H1 (cell line): ENCODE data around the gene SHROOM2. TPM values are rescaled to one million over a fixed set of nuclear protein-coding genes. Genes with fewer than 3 reads are reported as not detected.

Experiments
- CTCF ChIA-PET: fragments of 300-600 bp; sonication (Branson Sonifier 250); formaldehyde crosslinking; loops from one replicate; lab custom pipeline; 2021; ENCODE audit not compliant: partially characterized antibody; lab: Charles Lee
- POLR2A ChIA-PET: fragments of 300-600 bp; sonication (Branson Sonifier 250); formaldehyde crosslinking; loops from one replicate; lab custom pipeline; 2021; ENCODE audit warnings: inconsistent platforms; ENCODE audit not compliant: partially characterized antibody; lab: Charles Lee
- DNase-seq, 2 experiments: peaks; one replicate each; pipeline versions ENCODE4 v3.0.0 to v3.0.0-alpha.2; 2010 to 2022; ENCODE audit warnings: low spot score in 2 of 2, low read depth in 1 of 2, mixed read lengths in 1 of 2
- FAIRE-seq: peaks from 2 replicates; lab custom pipeline; 2011; peaks lifted over from hg19 to GRCh38; lab: Jason Lieb, UNC
- H2AFZ ChIP-seq: 2 replicates; pipeline ENCODE4 v1.8.1; 2012; ENCODE audit warnings: low read length, inconsistent platforms
- H2AK5ac ChIP-seq: 2 replicates; pipeline ENCODE4 v1.6.1; 2013; ENCODE audit warnings: low read depth, low read length
- H2BK120ac ChIP-seq: replicated peaks from 2 replicates; pipeline ENCODE3; 2013; ENCODE audit warnings: low read depth, low read length, inconsistent platforms
- H2BK12ac ChIP-seq: 2 replicates; pipeline ENCODE4 v1.6.1; 2013; ENCODE audit warnings: low read depth, low read length
- H2BK15ac ChIP-seq: 2 replicates; pipeline ENCODE4 v1.6.1; 2013; ENCODE audit warnings: low read length
- H2BK20ac ChIP-seq: 2 replicates; pipeline ENCODE4 v1.6.1; 2013; ENCODE audit warnings: low read length
- H2BK5ac ChIP-seq: 2 replicates; pipeline ENCODE4 v1.6.1; 2013; ENCODE audit warnings: low read depth, low read length
- H3K14ac ChIP-seq: 2 replicates; pipeline ENCODE4 v1.6.1; 2013; ENCODE audit warnings: inconsistent platforms; ENCODE audit not compliant: insufficient read length
- H3K18ac ChIP-seq: 2 replicates; pipeline ENCODE4 v1.6.1; 2013; ENCODE audit warnings: low read length; ENCODE audit errors: extremely low read depth
- H3K23ac ChIP-seq: 2 replicates; pipeline ENCODE4 v1.6.1; 2013; ENCODE audit warnings: inconsistent platforms; ENCODE audit not compliant: insufficient read length
- H3K23me2 ChIP-seq: 2 replicates; pipeline ENCODE4 v1.6.1; 2013; ENCODE audit warnings: low read depth, low read length
- H3K27ac ChIP-seq: 2 replicates; pipeline ENCODE4 v1.6.1; 2011; ENCODE audit warnings: low read depth, low read length, inconsistent platforms
- H3K27me3 ChIP-seq, 4 experiments: replicated peaks in 1 of 4; 1 replicate in 1 of 4; 2 replicates in 3 of 4; pipeline versions ENCODE4 v1.6.1 to v1.8.1; 2011 to 2013; ENCODE audit warnings: low read length in 3 of 4, mild to moderate bottlenecking in 3 of 4, inconsistent platforms in 2 of 4, mixed read lengths in 2 of 4, moderate library complexity in 1 of 4; ENCODE audit not compliant: control insufficient read depth in 3 of 4, insufficient read depth in 3 of 4; ENCODE audit errors: extremely low read depth in 1 of 4
- H3K36me3 ChIP-seq, 4 experiments: 2 replicates each; pipeline versions ENCODE4 v1.6.1 to v1.8.1; 2011 to 2013; ENCODE audit warnings: mild to moderate bottlenecking in 4 of 4, low read length in 3 of 4, moderate library complexity in 2 of 4, control low read depth in 1 of 4, inconsistent platforms in 1 of 4; ENCODE audit not compliant: insufficient read depth in 4 of 4, control insufficient read depth in 2 of 4
- H3K4ac ChIP-seq: replicated peaks from 2 replicates; pipeline ENCODE3; 2013; ENCODE audit warnings: low read length, low read depth, mixed read lengths, inconsistent platforms; ENCODE audit not compliant: insufficient read length
- H3K4me1 ChIP-seq, 4 experiments: replicated peaks in 1 of 4; 1 replicate in 1 of 4; 2 replicates in 3 of 4; pipeline versions ENCODE4 v1.6.1 to v1.8.1; 2011 to 2013; ENCODE audit warnings: low read length in 3 of 4, inconsistent platforms in 2 of 4, mixed read lengths in 1 of 4; ENCODE audit not compliant: insufficient read depth in 4 of 4, control insufficient read depth in 3 of 4
- H3K4me2 ChIP-seq, 2 experiments: 2 replicates each; pipeline versions ENCODE4 v1.6.1 to v1.8.1; 2011 to 2013; ENCODE audit warnings: low read depth in 2 of 2, low read length in 2 of 2, control low read depth in 1 of 2, inconsistent platforms in 1 of 2, mild to moderate bottlenecking in 1 of 2; ENCODE audit not compliant: insufficient read depth in 1 of 2
- H3K4me3 ChIP-seq, 4 experiments: fragments of 200-600, 300-600 bp in 1 of 4; sonication (generic), shearing (Covaris generic), sonication (Bioruptor Twin) in 1 of 4; 2 replicates each; pipeline versions ENCODE4 v1.5.1 to v1.8.1; 2011 to 2016; ENCODE audit warnings: low read length in 4 of 4, low read depth in 3 of 4, control low read depth in 2 of 4, inconsistent platforms in 2 of 4, mild to moderate bottlenecking in 2 of 4, mixed read lengths in 1 of 4, moderate library complexity in 1 of 4; ENCODE audit not compliant: insufficient read depth in 2 of 4; ENCODE audit errors: extremely low read depth in 1 of 4
- H3K56ac ChIP-seq: replicated peaks from 2 replicates; pipeline ENCODE3; 2013; ENCODE audit warnings: low read depth, mild to moderate bottlenecking, mixed read lengths, low read length, inconsistent platforms; ENCODE audit not compliant: insufficient read length
- H3K79me1 ChIP-seq: 2 replicates; pipeline ENCODE4 v1.6.1; 2013; ENCODE audit warnings: low read depth, low read length, control low read depth
- H3K79me2 ChIP-seq, 2 experiments: 2 replicates each; pipeline versions ENCODE4 v1.6.1 to v1.8.1; 2012 to 2013; ENCODE audit warnings: low read length in 2 of 2, mild to moderate bottlenecking in 2 of 2, inconsistent platforms in 1 of 2; ENCODE audit not compliant: insufficient read depth in 2 of 2, control insufficient read depth in 1 of 2
- H3K9ac ChIP-seq, 4 experiments: replicated peaks in 1 of 4; 1 replicate in 1 of 4; 2 replicates in 3 of 4; pipeline versions ENCODE4 v1.6.1 to v1.8.1; 2011 to 2013; ENCODE audit warnings: low read depth in 3 of 4, low read length in 3 of 4, control low read depth in 2 of 4, mild to moderate bottlenecking in 2 of 4, moderate library complexity in 2 of 4, inconsistent platforms in 1 of 4; ENCODE audit errors: extremely low read depth in 1 of 4
- H3K9me3 ChIP-seq, 2 experiments: 2 replicates each; pipeline versions ENCODE4 v1.6.1 to v1.8.1; 2012 to 2013; ENCODE audit warnings: mild to moderate bottlenecking in 2 of 2, moderate library complexity in 2 of 2, control low read depth in 1 of 2, inconsistent platforms in 1 of 2, low read depth in 1 of 2, low read length in 1 of 2, mixed read lengths in 1 of 2; ENCODE audit not compliant: insufficient read depth in 2 of 2
- H4K20me1 ChIP-seq, 2 experiments: replicated peaks in 1 of 2; 2 replicates each; pipeline versions ENCODE3 to v1.8.1; 2011 to 2013; ENCODE audit warnings: inconsistent platforms in 2 of 2, low read length in 2 of 2, mild to moderate bottlenecking in 1 of 2; ENCODE audit not compliant: insufficient read depth in 2 of 2, control insufficient read depth in 1 of 2
- H4K5ac ChIP-seq: 2 replicates; pipeline ENCODE4 v1.6.1; 2013; ENCODE audit warnings: low read length, low read depth, mixed read lengths, inconsistent platforms; ENCODE audit not compliant: insufficient read length
- H4K8ac ChIP-seq: 2 replicates; pipeline ENCODE4 v1.8.0; 2013; ENCODE audit warnings: mild to moderate bottlenecking, moderate library complexity, low read length, inconsistent platforms; ENCODE audit not compliant: insufficient read depth; ENCODE audit errors: extremely low read depth
- H4K91ac ChIP-seq: replicated peaks from 2 replicates; pipeline ENCODE3; 2013; ENCODE audit warnings: low read length, mixed read lengths, inconsistent platforms; ENCODE audit not compliant: insufficient read length
- CTBP2 ChIP-seq: IDR thresholded peaks from 2 replicates; pipeline ENCODE4 v1.7.0; 2011; ENCODE audit warnings: borderline replicate concordance, mild to moderate bottlenecking, moderate library complexity, mixed read lengths, low read length; ENCODE audit not compliant: insufficient read depth, insufficient read length
- CTCF ChIP-seq, 3 experiments: IDR thresholded peaks; 1 replicate in 2 of 3; 2 replicates in 1 of 3; pipeline versions ENCODE4 v1.5.1 to v1.6.1; 2011; ENCODE audit warnings: low read length in 3 of 3, mild to moderate bottlenecking in 3 of 3, inconsistent platforms in 2 of 3, low read depth in 1 of 3, moderate library complexity in 1 of 3; ENCODE audit not compliant: insufficient read depth in 1 of 3; ENCODE audit errors: control extremely low read depth in 1 of 3
- EZH2 ChIP-seq: fragments of 200-600 bp; sonication (generic); IDR thresholded peaks from 2 replicates; pipeline ENCODE4 v1.7.1; 2012; ENCODE audit warnings: low read depth, mild to moderate bottlenecking, moderate library complexity, low read length, inconsistent platforms; ENCODE audit not compliant: severe bottlenecking
- JUND ChIP-seq: IDR thresholded peaks from 2 replicates; pipeline ENCODE4 v1.6.1; 2011; ENCODE audit warnings: mild to moderate bottlenecking, improper control_type of control experiment, low read length
- NANOG ChIP-seq: IDR thresholded peaks from 2 replicates; pipeline ENCODE4 v1.6.1; 2011; ENCODE audit warnings: low read length, low read depth, mild to moderate bottlenecking, inconsistent platforms; ENCODE audit not compliant: insufficient read depth, poor library complexity, severe bottlenecking
- NRF1 ChIP-seq: IDR thresholded peaks from 2 replicates; pipeline ENCODE4 v1.6.1; 2011; ENCODE audit warnings: mild to moderate bottlenecking, low read depth, low read length, improper control_type of control experiment
- POLR2AphosphoS5 ChIP-seq: IDR thresholded peaks from 2 replicates; pipeline ENCODE4 v1.6.1; 2011; ENCODE audit warnings: low read depth, low read length
- POU5F1 ChIP-seq: IDR thresholded peaks from 2 replicates; pipeline ENCODE4 v1.6.1; 2011; ENCODE audit warnings: low read depth, mild to moderate bottlenecking, low read length, moderate library complexity
- USF2 ChIP-seq: IDR thresholded peaks from 2 replicates; pipeline ENCODE4 v1.6.1; 2011; ENCODE audit warnings: low read length, improper control_type of control experiment
- WGBS, 2 experiments: shearing (Covaris generic) in 1 of 2; methylation state at CpG; one replicate each; pipeline versions ENCODE4 v1.1.6 to v1.1.7; 2013 to 2015; ENCODE audit warnings: low lambda C conversion rate in 2 of 2, mixed read lengths in 2 of 2, inconsistent platforms in 1 of 2, low coverage in 1 of 2, missing lambda C conversion rate in 1 of 2; ENCODE audit not compliant: insufficient replicate concordance in 2 of 2, insufficient coverage in 1 of 2, insufficient read length in 1 of 2; ENCODE audit errors: extremely low coverage in 1 of 2, missing lambda C conversion rate in 1 of 2; 5-methylcytosine and 5-hydroxymethylcytosine counted together
- polyA plus RNA-seq, 7 experiments: library from polyadenylated mRNA; depleted of rRNA in 3 of 7; stranded (reverse) in 5 of 7; unstranded in 2 of 7; fragments of >200 nt in 5 of 7; fragments of 200-250 nt in 2 of 7; gene quantifications; 1 replicate in 5 of 7; 2 replicates in 1 of 7; 4 replicates in 1 of 7; pipeline versions ENCODE4 v1.2.1 to v1.2.3, GENCODE V29; 2011 to 2013; ENCODE audit warnings: missing spikeins in 2 of 7, mixed read lengths in 2 of 7
- total RNA-seq: library from RNA; stranded (reverse); fragmentation: NEBNext Ultra II Directional; extraction: Animal tissue kit (Norgen Biotek cat#: 25700); gene quantifications from 2 replicates; pipeline ENCODE4 v1.2.1, GENCODE V29; 2021

SHROOM2 gene
- total and polyA plus RNA-seq, 2 of the 8 experiments (the other 6 are each of a cell fraction or from before 2014, with no cell fraction given): 3.4 to 14.2 TPM

- Histone ChIP-seq H2BK20ac (no peak overlapping the region), H2BK12ac (no peak overlapping the region), H3K4me3 (no peak overlapping the region), H4K91ac (no peak overlapping the region), H3K79me1 (no peaks in the 10 kb centered on the region), H3K23me2 (no peaks in the 10 kb centered on the region), H4K8ac (no peak overlapping the region; the same call in 1 of the 2 replicates), H3K9me3 (no peaks in the 10 kb centered on the region), H4K20me1 (no peaks in the 10 kb centered on the region), H2BK5ac (no peak overlapping the region), H2AK5ac (no peak overlapping the region), H3K14ac (no peak overlapping the region), H3K4me1 (peaks cover 0 to 7% (median 0%) of the 10 kb centered on the region in 4 experiments; a peak in 1 of 7 replicates), H3K27me3 (no peaks in the 10 kb centered on the region), H3K18ac (no peak overlapping the region), H3K27ac (no peak overlapping the region), H3K9ac (no peak overlapping the region), H3K4me2 (no peak overlapping the region), H3K56ac (no peak overlapping the region), H3K23ac (no peak overlapping the region), H2BK120ac (no peak overlapping the region), H3K4ac (no peak overlapping the region), H3K79me2 (no peaks in the 10 kb centered on the region; a peak in 1 of 4 replicates), H2AFZ (no peak overlapping the region), H3K36me3 (no peaks in the 10 kb centered on the region), H4K5ac (no peak overlapping the region), H2BK15ac (no peak overlapping the region)
- ChIA-PET CTCF (no interaction called here), POLR2A (no interaction called here)
- 81% methylated on average over 11 of the region's 13 CpGs; no CpG with 5 or more reads in 1 of the 2 experiments for WGBS, 2 experiments
- DNase-seq (no peak), FAIRE-seq (no peak)
- TF ChIP-seq USF2: no peak
- no peak for TF ChIP-seq NANOG
- no peak for TF ChIP-seq POU5F1
- TF ChIP-seq NRF1: no peak
- TF ChIP-seq EZH2: no peak
- TF ChIP-seq JUND: no peak
- TF ChIP-seq CTBP2: no peak
- TF ChIP-seq POLR2AphosphoS5: no peak
- no peak for TF ChIP-seq CTCF (IDR thresholded peaks at IDR 0.05; ENCODE audit: control extremely low read depth in 1 of 3, insufficient read depth in 1 of 3, low read depth in 1 of 3, low read length in 3 of 3)
Measured at GRCh38 chrX:9880237-9880636, 94.0 kb downstream of the SHROOM2 start.
